ENCODE measurements around the gene LACRT. TPM values are rescaled to one million over a fixed set of nuclear protein-coding genes. Genes with fewer than 3 reads are reported as not detected.

Gene LACRT
- total RNA-seq, 2 donors from 2014 or later, result not detected

- Histone ChIP-seq H3K36me3 (no peaks in the 10 kb centered on the region), H3K27me3 (peaks cover 4% of the 10 kb centered on the region), H3K9ac (ENCODE audit: low read depth in 2 of 2, low read length in 2 of 2) (no peak overlapping the region), H3K27ac (no peak overlapping the region), H3K4me3 (no peak overlapping the region), H3K9me3 (no peaks in the 10 kb centered on the region), H3K4me1 (peaks cover 4% of the 10 kb centered on the region)
- TF ChIP-seq, protein P1, sequence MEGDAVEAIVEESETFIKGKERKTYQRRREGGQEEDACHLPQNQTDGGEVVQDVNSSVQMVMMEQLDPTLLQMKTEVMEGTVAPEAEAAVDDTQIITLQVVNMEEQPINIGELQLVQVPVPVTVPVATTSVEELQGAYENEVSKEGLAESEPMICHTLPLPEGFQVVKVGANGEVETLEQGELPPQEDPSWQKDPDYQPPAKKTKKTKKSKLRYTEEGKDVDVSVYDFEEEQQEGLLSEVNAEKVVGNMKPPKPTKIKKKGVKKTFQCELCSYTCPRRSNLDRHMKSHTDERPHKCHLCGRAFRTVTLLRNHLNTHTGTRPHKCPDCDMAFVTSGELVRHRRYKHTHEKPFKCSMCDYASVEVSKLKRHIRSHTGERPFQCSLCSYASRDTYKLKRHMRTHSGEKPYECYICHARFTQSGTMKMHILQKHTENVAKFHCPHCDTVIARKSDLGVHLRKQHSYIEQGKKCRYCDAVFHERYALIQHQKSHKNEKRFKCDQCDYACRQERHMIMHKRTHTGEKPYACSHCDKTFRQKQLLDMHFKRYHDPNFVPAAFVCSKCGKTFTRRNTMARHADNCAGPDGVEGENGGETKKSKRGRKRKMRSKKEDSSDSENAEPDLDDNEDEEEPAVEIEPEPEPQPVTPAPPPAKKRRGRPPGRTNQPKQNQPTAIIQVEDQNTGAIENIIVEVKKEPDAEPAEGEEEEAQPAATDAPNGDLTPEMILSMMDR (IDR thresholded peaks at IDR 0.05), result no peak
- DNase-seq, result no peak
- intact Hi-C loops (cut with DNase I), result no loop called here
Observed at GRCh38 chr12:54590978-54591591, 43.6 kb downstream of the LACRT start.

DNA sequence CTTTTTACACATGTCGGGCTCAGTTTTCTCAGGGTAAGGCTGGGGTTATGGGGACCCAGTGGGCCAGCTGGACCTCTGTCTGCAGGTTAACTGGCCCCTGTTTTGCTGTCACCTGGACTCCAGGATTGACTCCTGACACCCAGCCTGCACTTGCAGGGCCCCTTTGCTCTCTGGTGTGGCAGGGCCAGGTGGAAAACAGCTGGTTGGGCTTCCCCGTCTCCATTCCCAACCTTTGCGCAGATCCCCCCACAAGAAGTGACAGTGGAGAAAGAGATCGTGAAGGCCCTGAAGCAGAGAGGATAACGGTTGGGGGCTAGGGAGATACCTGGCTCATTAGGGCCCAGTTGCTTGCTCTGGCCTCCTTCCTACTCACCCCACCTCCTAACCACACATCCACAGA is 44.7 kb downstream of the LACRT start:
- no peak overlapping the region for H3K4me3 ChIP-seq
- H3K27ac ChIP-seq, result no peak overlapping the region
- H3K4me1 ChIP-seq, result peaks cover 4% of the 10 kb centered on the region
- intact Hi-C loops (cut with DNase I), result no loop called here
- TF ChIP-seq, protein P1 (IDR thresholded peaks at IDR 0.05), result no peak
- no peaks in the 10 kb centered on the region for H3K36me3 ChIP-seq
- no peaks in the 10 kb centered on the region for H3K9me3 ChIP-seq
- peaks cover 4% of the 10 kb centered on the region for H3K27me3 ChIP-seq
- no peak for DNase-seq
- no peak overlapping the region for H3K9ac ChIP-seq (ENCODE audit: low read depth in 2 of 2, low read length in 2 of 2)

- H3K4me3 ChIP-seq, result peak overlapping the region; percentile 26
- H3K27me3 ChIP-seq, result peaks cover 4% of the 10 kb centered on the region
- TF ChIP-seq, protein P1 (IDR thresholded peaks at IDR 0.05), result no peak
- no peaks in the 10 kb centered on the region for H3K9me3 ChIP-seq
- no peak overlapping the region for H3K27ac ChIP-seq
- intact Hi-C loops (cut with DNase I), result no loop called here
- DNase-seq, result no peak
- no peak overlapping the region for H3K9ac ChIP-seq (ENCODE audit: low read depth in 2 of 2, low read length in 2 of 2)
- H3K36me3 ChIP-seq, result no peaks in the 10 kb centered on the region
- H3K4me1 ChIP-seq, result peaks cover 4% of the 10 kb centered on the region
Observed at GRCh38 chr12:54588890-54589267, 45.8 kb downstream of the LACRT start.

DNA sequence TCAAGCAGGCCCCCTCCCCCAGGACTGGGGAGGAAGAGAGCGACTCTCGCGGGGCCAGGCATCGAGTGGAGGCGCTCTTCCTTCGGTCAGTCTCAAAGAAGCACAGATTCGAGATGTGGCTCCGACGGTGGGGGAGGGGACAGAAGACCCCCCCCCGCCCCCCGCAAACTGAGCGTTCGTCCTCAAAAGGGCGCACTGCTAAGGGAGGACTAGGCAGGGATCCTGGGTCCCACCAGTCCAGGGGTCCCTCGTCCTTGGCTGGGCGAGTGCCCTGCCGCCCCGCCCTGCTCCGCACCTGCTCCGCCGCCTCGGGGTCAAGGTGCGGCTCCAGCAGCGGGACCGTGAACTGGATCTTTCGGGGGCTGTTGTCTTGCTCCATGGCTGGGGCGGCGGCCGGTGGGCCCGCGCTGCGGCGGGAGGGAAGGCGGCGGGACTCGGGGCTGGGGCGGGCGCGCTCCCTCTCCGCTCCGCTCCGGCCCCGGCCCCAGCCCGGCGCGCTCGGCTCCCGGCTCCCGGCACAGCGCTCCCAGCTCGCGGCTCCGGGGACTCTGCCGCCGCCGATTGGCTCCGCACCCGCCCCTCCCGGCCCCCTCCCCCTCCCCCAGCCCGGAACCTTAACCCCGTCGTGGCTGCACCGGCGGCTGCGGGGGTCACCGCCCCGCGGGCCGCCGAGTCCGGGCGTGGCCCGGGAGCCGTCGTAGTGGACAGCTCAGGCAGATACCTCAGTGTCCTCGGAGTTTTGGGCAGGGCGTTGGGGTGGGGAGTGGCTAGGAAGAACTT is 46.4 kb downstream of the LACRT start, which contains the start of gene PPP1R1A:
Gene PPP1R1A, minus strand, starts transcription at position 550 of the 780 bp plus-strand sequence. Its CDS starts 171 bp downstream, at position 379.
- Histone ChIP-seq H3K4me3 (peak within 1 kb of the TSS; percentile 26), H3K27me3 (peaks cover 4% of the 10 kb centered on the region), H3K4me1 (peaks cover 4% of the 10 kb centered on the region), H3K27ac (no peak within 1 kb of the TSS), H3K9ac (ENCODE audit: low read depth in 2 of 2, low read length in 2 of 2) (no peak within 1 kb of the TSS), H3K9me3 (no peaks in the 10 kb centered on the region), H3K36me3 (no peaks in the 10 kb centered on the region)
- intact Hi-C loops (cut with DNase I), result no loop called here
- TF ChIP-seq, protein P1 (IDR thresholded peaks at IDR 0.05), result no peak
- DNase-seq, result no peak

GRCh38 chr12:54587315-54587873 is 47.3 kb downstream of the LACRT start:
- DNase-seq, result no peak
- no peak overlapping the region for H3K27ac ChIP-seq
- no peak overlapping the region for H3K9ac ChIP-seq (ENCODE audit: low read depth in 2 of 2, low read length in 2 of 2)
- intact Hi-C loops (cut with DNase I), result no loop called here
- H3K4me1 ChIP-seq, result peaks cover 4% of the 10 kb centered on the region
- H3K4me3 ChIP-seq, result no peak overlapping the region
- H3K36me3 ChIP-seq, result no peaks in the 10 kb centered on the region
- TF ChIP-seq, protein P1 (IDR thresholded peaks at IDR 0.05), result no peak
- H3K9me3 ChIP-seq, result no peaks in the 10 kb centered on the region
- H3K27me3 ChIP-seq, result peaks cover 4% of the 10 kb centered on the region
